Gastroesophageal sphincter (tissue), 3 donors: ENCODE data around the gene CHRM2.

Source experiments
- CTCF ChIP-seq, 4 experiments: fragments of 200-600 bp in 2 of 4; fragments of 450-650 bp in 2 of 4; sonication (generic) in 1 of 4; IDR thresholded peaks; one replicate each; pipeline ENCODE4 v1.5.1; 2017 to 2019; ENCODE audit warnings: antibody characterized with exemption in 4 of 4, mild to moderate bottlenecking in 2 of 4, moderate library complexity in 2 of 4
- EP300 ChIP-seq: sonication (generic); formaldehyde crosslinking; IDR thresholded peaks from one replicate; pipeline ENCODE4 v1.6.1; 2017; ENCODE audit warnings: antibody characterized with exemption, mild to moderate bottlenecking
- POLR2AphosphoS5 ChIP-seq: sonication (generic); formaldehyde crosslinking; IDR thresholded peaks from one replicate; pipeline ENCODE4 v1.6.1; 2017; ENCODE audit warnings: antibody characterized with exemption

- no peak for TF ChIP-seq CTCF (IDR thresholded peaks at IDR 0.05)
- TF ChIP-seq EP300, result no peak
- TF ChIP-seq POLR2AphosphoS5, result no peak
Observed at GRCh38 chr7:136897676-136898075, 29.2 kb downstream of the CHRM2 start.
